HG03565 (cell line): ENCODE measurements around the gene SAMSN1.

Experiments used
- ATAC-seq: cut with Tn5 transposase; IDR thresholded peaks from one replicate; pipeline ENCODE4 v1.9.1; 2021; ENCODE audit warnings: mild to moderate bottlenecking, moderate library complexity; ENCODE audit not compliant: unreplicated experiment

Gene SAMSN1

DNA sequence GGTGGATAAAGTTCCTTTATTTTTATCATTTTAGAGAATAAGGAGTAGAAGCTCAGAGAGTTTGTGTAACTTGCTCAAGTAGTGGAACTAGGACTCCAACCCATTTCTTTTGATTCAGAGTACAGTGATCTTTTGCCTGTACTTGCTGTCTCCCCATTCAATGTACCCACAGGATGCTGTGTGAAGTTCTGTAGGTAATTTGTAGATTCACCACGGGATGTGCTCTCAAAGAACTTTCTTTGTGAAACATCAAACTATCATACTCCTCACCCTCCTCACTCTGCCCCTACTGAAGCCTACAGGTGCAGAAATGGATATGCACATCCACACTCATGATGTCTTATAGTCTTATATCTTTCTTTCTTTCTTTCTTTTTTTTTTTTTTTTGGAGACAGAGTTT, 97.3 kb downstream of the SAMSN1 start:
- no peak for ATAC-seq

DNA sequence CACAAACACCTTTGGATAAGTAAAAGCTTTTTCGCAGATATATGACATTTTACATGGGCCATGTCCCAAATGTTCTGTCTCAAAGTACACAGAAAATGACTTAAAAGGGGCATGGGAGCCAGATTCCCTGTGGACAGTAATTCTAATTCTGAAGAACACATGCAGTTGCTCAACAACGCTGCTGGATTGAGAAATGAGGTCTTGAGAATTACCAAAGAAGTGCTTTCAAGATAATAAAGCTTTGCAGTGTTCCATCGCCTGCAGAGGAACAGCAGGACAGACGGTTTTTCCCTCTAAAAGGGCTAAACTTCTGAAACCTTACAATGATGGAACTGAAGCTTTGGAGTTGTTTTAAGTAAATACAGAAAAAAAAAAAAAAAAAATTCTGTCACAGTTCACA, 107.9 kb downstream of the SAMSN1 start:
- no peak for ATAC-seq

DNA sequence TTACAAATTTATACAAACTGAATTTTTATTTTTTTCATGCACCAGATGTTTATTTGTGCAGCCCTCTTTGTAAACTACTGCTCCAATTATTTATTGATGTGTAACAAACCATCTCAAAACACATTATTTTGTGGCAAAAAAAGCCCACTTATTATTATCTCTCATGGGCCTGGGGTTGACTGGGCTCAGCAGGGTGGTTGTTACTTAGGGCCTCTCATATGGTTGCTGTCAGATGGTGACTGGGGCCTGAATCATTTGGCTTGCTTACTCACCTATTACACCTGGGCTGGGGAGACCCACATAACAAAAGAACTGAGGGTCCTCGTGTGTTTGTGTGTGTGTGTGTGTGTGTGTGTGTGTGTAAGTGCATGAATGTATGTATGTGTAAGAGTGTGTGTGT, 110.7 kb downstream of the SAMSN1 start:
- ATAC-seq: no peak
